Right cardiac atrium (tissue), 5 donors: ENCODE data around the gene VENTX. TPM values are rescaled to one million over a fixed set of nuclear protein-coding genes. Genes with fewer than 3 reads are reported as not detected.

Source experiments
- ATAC-seq, 2 donors: fragments of 200-7000 bp; cut with Tn5 transposase; one replicate each; pipeline versions ENCODE4 v1.8.0 to v1.9.1; 2020; ENCODE audit warnings: moderate library complexity in 2 of 2, mild to moderate bottlenecking in 1 of 2
- DNase-seq, 3 donors: peaks; one replicate each; pipeline ENCODE4 v3.0.0-alpha.2; 2020
- H3K27ac ChIP-seq: one replicate; pipeline ENCODE4 v1.5.1; 2013; ENCODE audit warnings: mild to moderate bottlenecking, low read length, control low read depth, moderate library complexity
- H3K27me3 ChIP-seq: one replicate; pipeline ENCODE4 v1.6.1; 2013; ENCODE audit not compliant: control insufficient read depth, insufficient read depth
- H3K4me1 ChIP-seq: one replicate; pipeline ENCODE4 v1.6.1; 2013; ENCODE audit warnings: low read length; ENCODE audit not compliant: control insufficient read depth, insufficient read depth
- H3K4me3 ChIP-seq: one replicate; pipeline ENCODE4 v1.5.1; 2013; ENCODE audit warnings: low read length, control low read depth
- H3K9me3 ChIP-seq: one replicate; pipeline ENCODE4 v1.6.1; 2013; ENCODE audit warnings: low read length; ENCODE audit not compliant: control insufficient read depth
- WGBS: extraction: QIAGEN DNeasy Blood & Tissue Kit; methylation state at CpG from one replicate; pipeline ENCODE4 v1.1.7; 2013; 5-methylcytosine and 5-hydroxymethylcytosine counted together
- intact Hi-C, 4 donors: fragments of 100-400 bp; cut with DNase I; formaldehyde crosslinking; loops; one replicate each; pipeline versions ENCODE4 v1.11.0 to v1.14.0; 2022 to 2023
- polyA plus RNA-seq: library from polyadenylated mRNA; stranded (reverse); fragments of 200-250 nt; gene quantifications from one replicate; pipeline ENCODE4 v1.2.3, GENCODE V29; 2013
- total RNA-seq, 4 donors: library from RNA; stranded (reverse); fragmentation: NEBNext Ultra II Directional; extraction: Animal tissue kit (Norgen Biotek cat#: 25700); gene quantifications; one replicate each; pipeline ENCODE4 v1.2.1, GENCODE V29; 2021
- donor health status: healthy with polysubstance abuse.
- donor health status: DM: no; HTN: yes; CAD: no.
- donor health status: DM: no; HTN: no; CAD: no.
- donor health status: DM: no; HTN: yes; CAD: no; lungs with severe emphysema.
- donor health status: DM: yes; HTN: yes; CAD: no.

Gene VENTX
- total and polyA plus RNA-seq, 5 donors: 0.45 to 0.89 (median 0.54) TPM

DNA sequence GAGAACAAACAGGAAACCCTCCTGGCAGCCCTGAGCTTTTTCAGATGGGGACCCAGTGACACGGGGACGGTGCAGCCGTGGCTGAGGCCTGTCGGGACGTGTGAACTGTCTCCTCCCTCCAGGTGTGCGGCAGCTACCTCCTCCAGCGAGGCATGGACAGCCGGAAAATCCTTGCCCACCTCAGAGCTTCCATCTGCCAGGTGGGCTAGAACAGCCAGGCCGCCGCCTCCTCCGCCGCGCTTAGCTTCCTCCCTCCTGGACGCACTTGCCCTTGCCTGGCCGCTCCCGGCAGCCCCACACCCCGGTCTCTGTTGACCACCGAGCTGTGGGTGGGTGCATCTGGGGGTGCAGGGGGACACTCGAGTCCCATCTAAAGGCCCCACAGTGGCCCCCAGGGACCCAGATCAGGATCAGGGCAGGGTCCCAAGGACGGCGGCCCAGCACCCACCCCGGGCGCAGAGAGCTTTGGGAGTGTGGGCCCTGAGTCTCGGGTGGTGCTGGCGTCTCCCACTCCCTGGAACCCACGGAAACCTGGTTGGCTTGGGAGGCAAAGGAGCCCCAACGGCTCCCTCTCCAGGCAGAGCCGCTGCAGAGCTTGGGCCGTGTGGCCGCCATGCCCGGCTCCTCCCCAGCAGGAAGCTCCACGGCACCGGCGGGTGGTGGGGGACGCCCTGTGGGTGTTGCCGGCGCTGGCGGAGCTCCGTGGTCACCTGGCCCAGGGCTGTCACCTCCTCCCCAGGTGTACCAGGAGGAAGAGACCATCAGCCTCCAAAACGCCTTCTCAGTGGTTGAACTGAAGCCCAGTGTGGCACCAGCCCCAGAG is 40.5 kb upstream of the VENTX start:
- Histone ChIP-seq H3K27me3 (no peaks in the 10 kb centered on the region), H3K9me3 (no peaks in the 10 kb centered on the region), H3K4me3 (no peak overlapping the region), H3K27ac (no peak overlapping the region), H3K4me1 (no peaks in the 10 kb centered on the region)
- DNase-seq (peak; percentile 7 to 41 (median 35)), ATAC-seq (no peak)
- 80% methylated on average over 40 of the region's 40 CpGs for WGBS
- intact Hi-C loops: no loop called here

DNA sequence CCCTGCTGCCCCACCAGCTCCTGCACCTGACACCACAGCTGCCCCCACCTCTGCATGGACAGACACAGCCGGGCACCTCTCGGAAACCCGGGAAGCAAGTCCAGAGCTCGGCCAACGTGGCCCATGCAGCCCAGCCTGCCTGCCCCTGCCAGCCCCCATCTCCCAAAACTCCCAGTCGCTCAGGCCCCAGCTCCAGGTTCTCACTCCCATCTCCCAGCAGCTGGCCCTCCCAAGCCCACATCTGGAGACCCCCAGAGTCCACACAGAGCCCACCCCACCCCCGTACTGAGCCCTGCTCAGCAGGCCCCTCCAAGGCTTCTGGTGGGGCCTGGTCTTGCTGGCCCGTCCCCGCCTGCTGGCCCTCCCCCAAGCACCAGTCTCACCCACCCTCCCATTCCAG is 39.9 kb upstream of the VENTX start:
- Histone ChIP-seq H3K4me3 (no peak overlapping the region), H3K27me3 (no peaks in the 10 kb centered on the region), H3K27ac (no peak overlapping the region), H3K4me1 (no peaks in the 10 kb centered on the region), H3K9me3 (no peaks in the 10 kb centered on the region)
- DNase-seq (peak in 2 of 3 donors; percentile 7 to 19), ATAC-seq (no peak)
- intact Hi-C loops: no loop called here
- WGBS: 88% methylated on average over 9 of the region's 9 CpGs

DNA sequence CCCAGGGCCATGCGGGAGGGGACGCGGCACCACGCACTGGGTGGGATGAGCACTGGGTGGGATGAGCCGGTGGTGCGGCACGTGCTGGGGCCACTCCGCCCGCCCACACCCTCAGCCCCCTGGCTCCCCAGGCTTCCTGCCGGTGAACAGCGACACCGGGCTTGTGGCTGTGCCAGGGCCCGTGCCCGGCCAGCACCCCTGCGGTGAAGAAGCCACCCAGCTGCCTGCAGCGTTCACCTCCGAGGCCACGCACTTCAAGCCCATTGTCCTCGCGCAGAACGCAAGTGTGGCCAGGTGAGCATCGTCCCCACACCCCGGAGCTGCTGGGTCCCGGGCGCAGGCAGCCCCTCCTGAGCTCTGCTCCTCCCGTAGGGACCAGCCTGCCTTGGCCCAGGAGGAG is 39.4 kb upstream of the VENTX start:
- H3K27me3 ChIP-seq: no peaks in the 10 kb centered on the region
- H3K4me1 ChIP-seq: no peaks in the 10 kb centered on the region
- intact Hi-C loops: no loop called here
- 95% methylated on average over 26 of the region's 26 CpGs for WGBS
- ATAC-seq (no peak), DNase-seq (peak in 2 of 3 donors; percentile 5 to 28)
- H3K4me3 ChIP-seq: no peak overlapping the region
- no peak overlapping the region for H3K27ac ChIP-seq
- H3K9me3 ChIP-seq: no peaks in the 10 kb centered on the region

DNA sequence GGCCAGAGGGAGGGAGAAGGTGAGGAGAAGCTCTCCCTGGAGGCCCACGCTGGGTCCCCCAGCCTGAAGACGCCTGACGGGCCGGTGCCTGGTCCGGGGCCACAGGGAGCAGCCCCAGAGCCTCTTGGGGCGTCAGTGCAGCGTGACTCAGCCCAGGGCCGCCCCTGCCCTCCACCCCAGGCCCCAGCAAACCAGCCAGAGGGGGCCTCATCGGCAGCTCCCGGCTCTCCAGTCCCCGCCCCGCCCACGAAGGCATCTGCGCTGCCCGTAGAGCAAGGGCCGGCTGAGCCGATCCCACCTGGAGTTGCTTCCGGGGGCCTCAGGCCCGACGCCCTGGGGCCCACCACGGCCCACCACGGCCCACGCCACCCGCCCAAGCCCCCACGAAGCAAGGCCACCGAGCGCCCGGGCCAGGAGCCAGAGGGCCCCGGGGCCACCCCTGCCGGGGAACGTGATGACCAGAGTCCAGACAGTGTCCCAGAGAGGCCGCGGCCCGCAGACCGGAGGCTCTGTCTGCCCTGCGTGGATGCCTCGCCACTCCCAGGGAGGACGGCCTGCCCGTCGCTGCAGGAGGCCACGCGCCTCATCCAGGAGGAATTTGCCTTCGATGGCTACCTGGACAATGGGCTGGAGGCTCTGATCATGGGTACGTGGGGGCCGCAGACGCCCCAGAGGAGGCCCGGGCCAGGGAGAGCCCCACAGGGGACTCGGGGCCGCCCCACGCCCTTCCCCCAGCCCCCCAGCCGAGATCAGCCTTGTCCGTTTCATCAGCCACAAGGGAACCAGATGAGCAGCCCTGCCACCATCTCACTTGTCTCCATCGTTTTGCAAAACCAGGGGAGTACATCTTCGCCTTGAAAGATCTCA is 38.8 kb upstream of the VENTX start:
- DNase-seq (peak; percentile 5 to 51 (median 48)), ATAC-seq (no peak)
- Histone ChIP-seq H3K4me3 (no peak overlapping the region), H3K27me3 (no peaks in the 10 kb centered on the region), H3K9me3 (no peaks in the 10 kb centered on the region), H3K4me1 (no peaks in the 10 kb centered on the region), H3K27ac (no peak overlapping the region)
- intact Hi-C loops: no loop called here
- 89% methylated on average over 54 of the region's 54 CpGs for WGBS

- no peak overlapping the region for H3K27ac ChIP-seq
- ATAC-seq (no peak), DNase-seq (peak in 2 of 3 donors; percentile 2 to 12)
- intact Hi-C loops: no loop called here
- H3K27me3 ChIP-seq: no peaks in the 10 kb centered on the region
- WGBS: 85% methylated on average over 13 of the region's 13 CpGs
- H3K4me3 ChIP-seq: no peak overlapping the region
- H3K9me3 ChIP-seq: no peaks in the 10 kb centered on the region
- no peaks in the 10 kb centered on the region for H3K4me1 ChIP-seq
Observed at GRCh38 chr10:133199488-133199885, 38.2 kb upstream of the VENTX start.

GRCh38 chr10:133199992-133200611 is 37.6 kb upstream of the VENTX start:
- Histone ChIP-seq H3K4me3 (no peak overlapping the region), H3K27ac (no peak overlapping the region), H3K9me3 (no peaks in the 10 kb centered on the region), H3K4me1 (no peaks in the 10 kb centered on the region), H3K27me3 (no peaks in the 10 kb centered on the region)
- ATAC-seq (no peak), DNase-seq (peak in 2 of 3 donors; percentile 25 to 64)
- intact Hi-C loops: no loop called here
- 60% methylated on average over 38 of the region's 38 CpGs for WGBS

DNA sequence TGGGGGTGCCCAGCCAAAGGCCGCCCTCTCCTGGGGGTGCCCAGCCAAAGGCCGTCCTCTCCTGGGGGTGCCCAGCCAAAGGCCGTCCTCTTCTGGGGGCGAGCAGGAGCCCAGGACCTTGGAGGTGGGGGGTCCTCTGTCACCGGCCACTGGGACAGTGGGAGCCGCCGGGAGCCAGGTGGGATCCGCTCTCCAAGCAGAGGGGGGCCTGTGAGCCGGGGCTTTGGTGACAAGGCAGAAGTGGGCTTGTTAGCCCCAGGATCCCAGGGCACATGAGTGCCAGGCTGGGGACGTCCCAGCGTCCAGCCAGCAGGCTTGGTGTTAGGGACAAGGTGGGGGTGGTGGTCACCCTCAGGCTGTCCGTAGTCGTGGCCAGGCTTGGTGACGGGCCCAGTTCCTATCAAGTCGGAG is 37.0 kb upstream of the VENTX start:
- WGBS: 83% methylated on average over 15 of the region's 15 CpGs
- no peaks in the 10 kb centered on the region for H3K9me3 ChIP-seq
- intact Hi-C loops: no loop called here
- no peak overlapping the region for H3K4me3 ChIP-seq
- H3K27me3 ChIP-seq: no peaks in the 10 kb centered on the region
- no peaks in the 10 kb centered on the region for H3K4me1 ChIP-seq
- ATAC-seq (no peak), DNase-seq (peak in 1 of 3 donors; percentile 37)
- H3K27ac ChIP-seq: no peak overlapping the region

- ATAC-seq (no peak), DNase-seq (peak in 2 of 3 donors; percentile 33 to 47)
- 90% methylated on average over 57 of the region's 57 CpGs for WGBS
- Histone ChIP-seq H3K4me1 (no peaks in the 10 kb centered on the region), H3K27me3 (no peaks in the 10 kb centered on the region), H3K4me3 (no peak overlapping the region), H3K9me3 (no peaks in the 10 kb centered on the region), H3K27ac (no peak overlapping the region)
- intact Hi-C loops: no loop called here
Observed at GRCh38 chr10:133201151-133201947, 36.3 kb upstream of the VENTX start.

GRCh38 chr10:133201948-133202725 is 35.5 kb upstream of the VENTX start:
- Histone ChIP-seq H3K27ac (no peak overlapping the region), H3K4me1 (no peaks in the 10 kb centered on the region), H3K27me3 (no peaks in the 10 kb centered on the region), H3K9me3 (no peaks in the 10 kb centered on the region), H3K4me3 (no peak overlapping the region)
- WGBS: 78% methylated on average over 29 of the region's 29 CpGs
- DNase-seq: peak in 2 of 3 donors; percentile 33 to 57
- ATAC-seq: no peak
- intact Hi-C loops: no loop called here
